Common myeloid progenitor, CD34-positive (primary cell): ENCODE results near the gene FLVCR1.
"Not testable (repeated sequence)": the region's sequence is repeated elsewhere in the genome, so short reads cannot be mapped to it uniquely, and the experiment has no call there.

Source experiments
- CTCF ChIA-PET: fragments of 350-600 bp; sonication (Branson Sonifier 250); formaldehyde crosslinking; loops from one replicate; lab custom pipeline; 2021; ENCODE audit warnings: antibody characterized with exemption; lab: Charles Lee
- POLR2A ChIA-PET: fragments of 350-600 bp; sonication (Branson Sonifier 250); formaldehyde crosslinking; loops from one replicate; lab custom pipeline; 2021; ENCODE audit warnings: antibody characterized with exemption; lab: Charles Lee
- DNase-seq, 3 donors: peaks; one replicate each; pipeline versions ENCODE4 v3.0.0 to v3.0.0-alpha.2; 2013
- H3K27ac ChIP-seq, 2 experiments: 1 replicate in 1 of 2; 2 replicates in 1 of 2; pipeline ENCODE4 v1.7.0; 2013; ENCODE audit warnings: inconsistent platforms in 2 of 2, low read length in 2 of 2, mild to moderate bottlenecking in 2 of 2, low read depth in 1 of 2, moderate library complexity in 1 of 2; ENCODE audit not compliant: severe bottlenecking in 2 of 2, insufficient read depth in 1 of 2, poor library complexity in 1 of 2
- H3K27me3 ChIP-seq, 5 experiments: replicated peaks in 2 of 5; 1 replicate in 3 of 5; 2 replicates in 2 of 5; pipeline versions ENCODE4 v1.6.1 to v1.7.0; 2013; ENCODE audit warnings: low read length in 4 of 5, mild to moderate bottlenecking in 2 of 5, moderate library complexity in 2 of 5, inconsistent platforms in 1 of 5; ENCODE audit not compliant: insufficient read depth in 5 of 5, control insufficient read depth in 4 of 5
- H3K36me3 ChIP-seq, 4 experiments: 1 replicate in 2 of 4; 2 replicates in 2 of 4; pipeline versions ENCODE4 v1.6.1 to v1.7.0; 2013; ENCODE audit warnings: low read length in 3 of 4, control low read depth in 1 of 4, mild to moderate bottlenecking in 1 of 4; ENCODE audit not compliant: control insufficient read depth in 4 of 4, insufficient read depth in 4 of 4
- H3K4me1 ChIP-seq, 4 experiments: 1 replicate in 3 of 4; 2 replicates in 1 of 4; pipeline versions ENCODE4 v1.6.1 to v1.7.1; 2013; ENCODE audit warnings: low read length in 3 of 4, mild to moderate bottlenecking in 3 of 4, control low read depth in 1 of 4, inconsistent platforms in 1 of 4, moderate library complexity in 1 of 4; ENCODE audit not compliant: control insufficient read depth in 4 of 4, insufficient read depth in 4 of 4; ENCODE audit errors: control extremely low read depth in 1 of 4
- H3K4me3 ChIP-seq, 7 experiments: 1 replicate in 4 of 7; 2 replicates in 3 of 7; pipeline versions ENCODE4 v1.5.1 to v1.7.0; 2013; ENCODE audit warnings: mild to moderate bottlenecking in 7 of 7, low read length in 6 of 7, moderate library complexity in 6 of 7, inconsistent platforms in 2 of 7, low read depth in 2 of 7, control low read depth in 1 of 7; ENCODE audit not compliant: insufficient read depth in 4 of 7, control insufficient read depth in 1 of 7; ENCODE audit errors: extremely low read depth in 1 of 7
- H3K9me3 ChIP-seq, 5 experiments: 1 replicate in 4 of 5; 2 replicates in 1 of 5; pipeline versions ENCODE4 v1.6.1 to v1.7.1; 2013; ENCODE audit warnings: low read length in 4 of 5, mild to moderate bottlenecking in 2 of 5, inconsistent platforms in 1 of 5, low read depth in 1 of 5, moderate library complexity in 1 of 5; ENCODE audit not compliant: control insufficient read depth in 4 of 5, insufficient read depth in 2 of 5; ENCODE audit errors: control extremely low read depth in 1 of 5
- WGBS: methylation state at CpG from one replicate; pipeline ENCODE4 v1.1.5; 2013; ENCODE audit not compliant: insufficient coverage; 5-methylcytosine and 5-hydroxymethylcytosine counted together

Gene FLVCR1

GRCh38 chr1:212824201-212824600 is 33.9 kb upstream of the FLVCR1 start:
- POLR2A ChIA-PET = interaction anchor here (0.5 kb wide), 1 partner anchor 177 kb away, joined by 5 read pairs; no protein-coding TSS in a partner anchor
- Histone ChIP-seq H3K27me3 (no peaks in the 10 kb centered on the region), H3K36me3 (no peaks in the 10 kb centered on the region), H3K27ac (no peak overlapping the region), H3K4me1 (peaks cover 3 to 13% (median 10%) of the 10 kb centered on the region in 4 experiments), H3K4me3 (no peak overlapping the region), H3K9me3 (peaks cover 0 to 28% (median 15%) of the 10 kb centered on the region in 5 experiments)
- WGBS = over 99% methylated on average over 15 of the region's 16 CpGs
- no peak for DNase-seq
- CTCF ChIA-PET = interaction anchor here (1.0 kb wide), 1 partner anchor 13 kb away, joined by 3 read pairs; no protein-coding TSS in a partner anchor

- peaks cover 0 to under 1% (median 0%) of the 10 kb centered on the region in 4 experiments for H3K4me1 ChIP-seq
- H3K4me3 ChIP-seq = no peak overlapping the region
- H3K9me3 ChIP-seq = peaks cover 0 to 28% (median 15%) of the 10 kb centered on the region in 5 experiments
- POLR2A ChIA-PET = no interaction called here
- no peaks in the 10 kb centered on the region for H3K36me3 ChIP-seq
- CTCF ChIA-PET = interaction anchor here (0.7 to 0.9 kb wide), 3 partner anchors 16 to 140 kb away, joined by 3 read pairs; no protein-coding TSS in a partner anchor
- H3K27me3 ChIP-seq = no peaks in the 10 kb centered on the region
- WGBS = 100% methylated on average over 6 of the region's 6 CpGs
- H3K27ac ChIP-seq = no peak overlapping the region
- no peak for DNase-seq
Measured at GRCh38 chr1:212825798-212826452, 32.1 kb upstream of the FLVCR1 start.

GRCh38 chr1:212827171-212827776 is 30.8 kb upstream of the FLVCR1 start:
- Histone ChIP-seq H3K9me3 (peaks cover 0 to 28% (median 15%) of the 10 kb centered on the region in 5 experiments), H3K27me3 (no peaks in the 10 kb centered on the region), H3K36me3 (no peaks in the 10 kb centered on the region), H3K4me3 (no peak overlapping the region), H3K4me1 (peaks cover 0 to 4% (median 3%) of the 10 kb centered on the region in 4 experiments), H3K27ac (no peak overlapping the region)
- no peak for DNase-seq
- POLR2A ChIA-PET = interaction anchor here (0.5 kb wide), 1 partner anchor 152 kb away, joined by 3 read pairs; no protein-coding TSS in a partner anchor
- WGBS = 100% methylated on average over 2 of the region's 4 CpGs
- CTCF ChIA-PET = interaction anchor here (0.8 to 1.0 kb wide), 2 partner anchors 13 to 15 kb away, joined by 3 to 4 read pairs; no protein-coding TSS in a partner anchor

- no peak overlapping the region for H3K27ac ChIP-seq
- no peak for DNase-seq
- no peak overlapping the region for H3K4me3 ChIP-seq
- ChIA-PET POLR2A (no interaction called here), CTCF (interaction anchor here (1.0 to 1.2 kb wide), 2 partner anchors 8 to 12 kb away, joined by 3 to 4 read pairs; no protein-coding TSS in a partner anchor)
- H3K9me3 ChIP-seq = peaks cover 0 to 28% (median 15%) of the 10 kb centered on the region in 5 experiments
- peaks cover 0 to 4% (median 3%) of the 10 kb centered on the region in 4 experiments for H3K4me1 ChIP-seq
- no peaks in the 10 kb centered on the region for H3K36me3 ChIP-seq
- no peaks in the 10 kb centered on the region for H3K27me3 ChIP-seq
- 100% methylated on average over 3 of the region's 5 CpGs for WGBS
Measured at GRCh38 chr1:212827831-212828278, 30.2 kb upstream of the FLVCR1 start.

GRCh38 chr1:212828395-212828794 is 29.7 kb upstream of the FLVCR1 start:
- ChIA-PET POLR2A (no interaction called here), CTCF (interaction anchor here (0.9 to 1.2 kb wide), 3 partner anchors 8 to 19 kb away, joined by 3 to 4 read pairs (median 3); no protein-coding TSS in a partner anchor)
- no peak for DNase-seq
- peaks cover 0 to 28% (median 15%) of the 10 kb centered on the region in 5 experiments for H3K9me3 ChIP-seq
- H3K4me3 ChIP-seq = no peak overlapping the region
- H3K27ac ChIP-seq = no peak overlapping the region
- H3K36me3 ChIP-seq = no peaks in the 10 kb centered on the region
- H3K4me1 ChIP-seq = peaks cover 0 to 4% (median 3%) of the 10 kb centered on the region in 4 experiments
- H3K27me3 ChIP-seq = no peaks in the 10 kb centered on the region
- WGBS = 100% methylated on average over 1 of the region's 2 CpGs

- H3K36me3 ChIP-seq, H3K9me3 ChIP-seq, POLR2A ChIA-PET, H3K27ac ChIP-seq, H3K4me3 ChIP-seq, H3K27me3 ChIP-seq, DNase-seq, H3K4me1 ChIP-seq: not testable (repeated sequence)
- CTCF ChIA-PET = interaction anchor here (0.6 to 1.1 kb wide), 2 partner anchors 161 to 779 kb away, joined by 3 to 4 read pairs; no protein-coding TSS in a partner anchor
- WGBS = 48% methylated on average over 4 of the region's 8 CpGs
Measured at GRCh38 chr1:212833211-212834207, 24.6 kb upstream of the FLVCR1 start.
